Thyroid gland (tissue), 4 donors: ENCODE measurements around the gene FOXO6.

ENCODE experiments used
- POLR2A ChIP-seq, 2 donors: fragments of 450-650 bp; IDR thresholded peaks; one replicate each; pipeline ENCODE4 v1.6.1; 2017; ENCODE audit warnings: antibody characterized with exemption in 2 of 2, mild to moderate bottlenecking in 2 of 2, moderate library complexity in 1 of 2
- TF ChIP-seq, protein P1 (sequence below), 6 experiments: fragments of 200-600 bp in 3 of 6; fragments of 450-650 bp in 3 of 6; sonication (generic) in 3 of 6; IDR thresholded peaks; one replicate each; pipeline ENCODE4 v1.5.1; 2016 to 2019; ENCODE audit warnings: antibody characterized with exemption in 6 of 6, mild to moderate bottlenecking in 2 of 6, inconsistent platforms in 1 of 6, moderate library complexity in 1 of 6

DNA sequence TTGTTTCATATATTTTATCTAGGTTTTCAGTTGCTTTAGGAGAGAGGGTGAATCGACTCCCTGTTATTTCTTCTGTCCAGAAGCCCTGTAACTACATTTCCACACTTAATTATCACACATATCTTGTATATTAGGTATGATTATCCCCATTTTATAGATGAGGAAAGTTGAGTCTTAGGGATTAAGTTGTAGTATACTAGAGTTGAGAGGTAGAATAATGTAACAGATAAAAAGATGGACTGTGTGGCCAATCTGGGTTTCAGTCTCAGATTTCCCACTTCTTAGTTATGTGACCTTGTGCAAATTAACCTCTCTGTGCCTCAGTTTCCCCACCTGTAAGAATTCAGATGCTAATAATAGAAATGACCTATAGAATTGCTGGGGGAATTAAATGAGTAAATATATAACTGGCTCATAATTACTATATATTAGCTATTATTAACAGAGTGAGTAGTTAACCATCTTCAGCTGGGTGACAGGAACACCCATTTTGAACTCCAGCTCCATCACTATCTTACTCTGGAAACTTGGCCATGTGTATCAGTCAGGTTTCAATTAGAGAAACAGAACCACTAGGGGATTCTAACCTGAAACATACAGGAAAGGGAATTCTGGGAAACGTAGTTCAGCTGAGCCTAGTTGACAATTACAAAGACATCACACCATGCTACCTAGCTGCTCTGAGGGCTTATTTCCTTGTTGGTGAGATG lies 20.4 kb upstream of the FOXO6 start:
- TF ChIP-seq, protein P1, sequence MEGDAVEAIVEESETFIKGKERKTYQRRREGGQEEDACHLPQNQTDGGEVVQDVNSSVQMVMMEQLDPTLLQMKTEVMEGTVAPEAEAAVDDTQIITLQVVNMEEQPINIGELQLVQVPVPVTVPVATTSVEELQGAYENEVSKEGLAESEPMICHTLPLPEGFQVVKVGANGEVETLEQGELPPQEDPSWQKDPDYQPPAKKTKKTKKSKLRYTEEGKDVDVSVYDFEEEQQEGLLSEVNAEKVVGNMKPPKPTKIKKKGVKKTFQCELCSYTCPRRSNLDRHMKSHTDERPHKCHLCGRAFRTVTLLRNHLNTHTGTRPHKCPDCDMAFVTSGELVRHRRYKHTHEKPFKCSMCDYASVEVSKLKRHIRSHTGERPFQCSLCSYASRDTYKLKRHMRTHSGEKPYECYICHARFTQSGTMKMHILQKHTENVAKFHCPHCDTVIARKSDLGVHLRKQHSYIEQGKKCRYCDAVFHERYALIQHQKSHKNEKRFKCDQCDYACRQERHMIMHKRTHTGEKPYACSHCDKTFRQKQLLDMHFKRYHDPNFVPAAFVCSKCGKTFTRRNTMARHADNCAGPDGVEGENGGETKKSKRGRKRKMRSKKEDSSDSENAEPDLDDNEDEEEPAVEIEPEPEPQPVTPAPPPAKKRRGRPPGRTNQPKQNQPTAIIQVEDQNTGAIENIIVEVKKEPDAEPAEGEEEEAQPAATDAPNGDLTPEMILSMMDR (IDR thresholded peaks at IDR 0.05): no peak
- TF ChIP-seq POLR2A (IDR thresholded peaks at IDR 0.05): no peak
